ENCODE results near the gene C10orf71. TPM values are rescaled to one million over a fixed set of nuclear protein-coding genes. Genes with fewer than 3 reads are reported as not detected.
A peak's percentile ranks its signal among the peaks of the same experiment; 100 is the strongest.

The C10orf71 gene
- total RNA-seq, 1 donor from 2014 or later, result not detected

DNA sequence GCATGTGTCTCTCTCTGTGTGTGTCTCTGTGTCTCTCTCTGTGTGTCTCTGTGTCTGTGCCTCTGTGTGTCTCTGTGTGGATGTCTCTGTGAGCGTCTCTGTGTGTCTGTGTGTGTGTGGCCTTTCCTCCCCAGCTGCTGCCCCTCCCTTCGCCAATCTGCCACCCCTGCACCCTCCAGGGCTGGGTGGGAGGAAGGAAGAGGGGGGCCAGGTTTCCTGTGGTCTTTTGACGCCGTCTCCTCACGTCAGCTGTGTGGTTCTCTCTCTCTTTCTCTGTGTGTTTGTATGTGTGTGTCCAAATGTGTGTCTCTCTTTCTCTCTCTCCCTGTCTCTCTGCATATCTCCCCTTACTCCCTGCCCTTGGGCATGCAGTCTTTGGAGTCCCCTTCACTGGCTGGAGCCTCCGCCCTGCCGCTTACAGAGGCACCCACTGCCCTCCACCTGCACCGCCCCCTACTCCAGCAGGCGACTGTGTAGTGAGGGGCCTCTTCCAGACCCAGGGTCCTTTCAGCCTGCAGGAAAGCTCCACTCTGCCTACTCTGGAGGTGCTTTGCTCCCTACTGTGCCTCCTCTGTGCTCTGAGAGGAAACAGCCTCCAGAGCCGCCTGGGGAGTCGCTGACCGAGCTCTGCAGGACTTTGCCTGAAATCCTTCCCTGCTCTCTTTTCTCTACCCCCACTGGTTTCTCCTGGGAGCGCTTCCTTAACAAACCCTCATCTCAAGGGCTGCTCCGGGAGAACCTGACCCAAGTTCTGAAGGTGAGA lies 44.2 kb upstream of the C10orf71 start:
- no peaks in the 10 kb centered on the region for H3K4me1 ChIP-seq
- ATAC-seq (peak; percentile 45 to 65), DNase-seq (no peak)
- H3K4me3 ChIP-seq, result no peak overlapping the region
- no peak overlapping the region for H3K27ac ChIP-seq
- no peaks in the 10 kb centered on the region for H3K9me3 ChIP-seq
- no peaks in the 10 kb centered on the region for H3K36me3 ChIP-seq
- no peaks in the 10 kb centered on the region for H3K27me3 ChIP-seq (ENCODE audit: low read depth)
- TF ChIP-seq, protein P1, sequence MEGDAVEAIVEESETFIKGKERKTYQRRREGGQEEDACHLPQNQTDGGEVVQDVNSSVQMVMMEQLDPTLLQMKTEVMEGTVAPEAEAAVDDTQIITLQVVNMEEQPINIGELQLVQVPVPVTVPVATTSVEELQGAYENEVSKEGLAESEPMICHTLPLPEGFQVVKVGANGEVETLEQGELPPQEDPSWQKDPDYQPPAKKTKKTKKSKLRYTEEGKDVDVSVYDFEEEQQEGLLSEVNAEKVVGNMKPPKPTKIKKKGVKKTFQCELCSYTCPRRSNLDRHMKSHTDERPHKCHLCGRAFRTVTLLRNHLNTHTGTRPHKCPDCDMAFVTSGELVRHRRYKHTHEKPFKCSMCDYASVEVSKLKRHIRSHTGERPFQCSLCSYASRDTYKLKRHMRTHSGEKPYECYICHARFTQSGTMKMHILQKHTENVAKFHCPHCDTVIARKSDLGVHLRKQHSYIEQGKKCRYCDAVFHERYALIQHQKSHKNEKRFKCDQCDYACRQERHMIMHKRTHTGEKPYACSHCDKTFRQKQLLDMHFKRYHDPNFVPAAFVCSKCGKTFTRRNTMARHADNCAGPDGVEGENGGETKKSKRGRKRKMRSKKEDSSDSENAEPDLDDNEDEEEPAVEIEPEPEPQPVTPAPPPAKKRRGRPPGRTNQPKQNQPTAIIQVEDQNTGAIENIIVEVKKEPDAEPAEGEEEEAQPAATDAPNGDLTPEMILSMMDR (IDR thresholded peaks at IDR 0.05), result no peak
- intact Hi-C loops (cut with DNase I), result no loop called here

DNA sequence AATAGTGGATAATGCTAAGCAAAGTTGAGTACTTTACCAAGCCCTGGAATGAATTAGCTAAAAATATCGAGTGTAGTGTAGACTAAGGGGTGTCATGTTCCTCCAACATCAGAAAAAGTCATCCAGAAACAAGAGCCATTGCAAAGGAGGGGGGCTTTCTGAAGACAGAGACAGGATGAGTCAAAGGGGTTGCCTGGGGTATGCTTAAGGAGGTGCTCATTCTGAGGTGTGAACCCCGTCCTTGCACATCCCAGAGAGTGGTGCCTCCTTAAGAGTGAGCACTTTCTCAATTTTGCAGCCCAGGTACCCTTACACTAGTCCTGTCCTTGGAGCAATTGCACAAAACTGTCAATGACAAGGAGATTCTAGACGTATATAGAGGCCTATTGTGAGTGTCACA lies 43.1 kb upstream of the C10orf71 start:
- H3K4me3 ChIP-seq, result no peak overlapping the region
- H3K27ac ChIP-seq, result no peak overlapping the region
- ATAC-seq (no peak), DNase-seq (no peak)
- TF ChIP-seq, protein P1 (IDR thresholded peaks at IDR 0.05), result no peak
- H3K4me1 ChIP-seq, result no peaks in the 10 kb centered on the region
- H3K36me3 ChIP-seq, result no peaks in the 10 kb centered on the region
- intact Hi-C loops (cut with DNase I), result no loop called here
- no peaks in the 10 kb centered on the region for H3K9me3 ChIP-seq
- H3K27me3 ChIP-seq (ENCODE audit: low read depth), result no peaks in the 10 kb centered on the region

DNA sequence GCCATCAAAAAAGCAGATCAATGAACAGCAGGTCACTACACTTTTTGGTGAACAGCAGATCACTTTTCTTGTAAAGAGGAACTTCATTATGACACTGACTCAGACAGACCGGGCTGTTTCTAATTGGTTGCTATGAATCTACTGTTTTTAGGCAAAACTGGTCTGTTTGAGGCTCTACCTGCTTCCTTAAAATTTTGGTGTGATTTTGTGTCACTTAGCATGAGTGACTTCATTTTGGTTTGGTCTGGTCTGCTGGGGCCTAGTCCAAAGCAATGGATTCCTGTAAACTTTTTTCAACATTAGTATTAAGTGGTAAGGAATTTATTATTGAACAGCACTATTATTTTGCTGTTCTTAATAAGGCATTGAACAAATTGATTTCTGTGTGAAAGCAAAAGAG lies 41.8 kb upstream of the C10orf71 start:
- Histone ChIP-seq H3K27ac (no peak overlapping the region), H3K9me3 (no peaks in the 10 kb centered on the region), H3K27me3 (ENCODE audit: low read depth) (no peaks in the 10 kb centered on the region), H3K36me3 (no peaks in the 10 kb centered on the region), H3K4me3 (no peak overlapping the region), H3K4me1 (no peaks in the 10 kb centered on the region)
- TF ChIP-seq, protein P1 (IDR thresholded peaks at IDR 0.05), result no peak
- no peak for DNase-seq
- no peak for ATAC-seq
- intact Hi-C loops (cut with DNase I), result no loop called here

DNA sequence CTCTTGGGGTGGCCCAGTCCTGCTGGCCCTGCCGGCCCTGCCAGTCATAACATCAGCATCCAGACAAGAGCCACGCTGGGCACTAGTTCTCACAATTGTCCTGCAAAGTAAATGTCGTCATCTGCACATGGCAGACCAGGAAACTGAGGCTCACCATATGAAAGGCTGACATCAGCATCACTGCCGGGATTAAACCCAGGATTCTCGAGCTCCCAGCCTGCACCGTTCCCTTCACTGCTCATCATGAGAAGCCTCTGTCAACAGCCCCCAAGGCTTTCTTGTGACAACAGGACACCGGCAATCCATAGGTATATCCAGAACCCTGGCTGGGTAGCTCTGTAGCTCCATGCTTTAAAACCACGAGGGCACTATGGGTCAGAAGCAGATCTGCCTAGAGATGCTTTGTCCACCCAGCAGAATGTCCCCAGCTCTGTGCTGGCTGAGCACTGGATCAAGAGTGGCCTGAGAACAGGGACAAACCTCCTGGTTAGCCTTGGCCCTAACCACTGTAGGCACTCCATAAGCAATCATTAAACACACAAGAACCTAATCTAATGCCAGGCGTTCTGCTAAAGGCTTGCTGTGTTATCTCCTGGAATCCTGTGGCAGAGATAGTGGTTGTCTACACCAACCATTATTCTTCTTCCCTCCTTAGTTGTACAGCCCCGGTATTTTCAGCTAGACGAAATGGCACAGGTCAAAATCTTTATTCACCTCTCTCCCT lies 41.2 kb upstream of the C10orf71 start:
- intact Hi-C loops (cut with DNase I), result no loop called here
- Histone ChIP-seq H3K4me1 (no peaks in the 10 kb centered on the region), H3K4me3 (no peak overlapping the region), H3K27me3 (ENCODE audit: low read depth) (no peaks in the 10 kb centered on the region), H3K36me3 (no peaks in the 10 kb centered on the region), H3K9me3 (no peaks in the 10 kb centered on the region), H3K27ac (no peak overlapping the region)
- DNase-seq, result no peak
- TF ChIP-seq, protein P1 (IDR thresholded peaks at IDR 0.05), result no peak
- ATAC-seq, result no peak

DNA sequence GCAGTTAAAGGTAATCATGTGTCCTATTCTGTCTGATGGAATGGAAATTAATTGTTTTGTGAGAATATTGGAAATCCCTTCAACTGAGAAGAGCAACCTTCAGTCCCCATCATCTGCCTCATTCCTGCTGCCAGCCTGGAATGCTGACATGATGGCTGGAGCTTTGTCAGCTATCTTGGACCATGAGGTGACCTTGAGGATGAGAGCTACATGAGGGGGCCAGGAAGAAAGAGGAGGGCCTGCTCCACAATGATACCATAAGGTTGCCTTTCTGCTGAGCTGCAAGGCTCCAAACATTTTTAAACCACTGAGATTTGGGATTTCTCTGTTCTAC lies 40.7 kb upstream of the C10orf71 start:
- Histone ChIP-seq H3K36me3 (no peaks in the 10 kb centered on the region), H3K9me3 (no peaks in the 10 kb centered on the region), H3K27me3 (ENCODE audit: low read depth) (no peaks in the 10 kb centered on the region), H3K4me3 (no peak overlapping the region), H3K27ac (no peak overlapping the region), H3K4me1 (no peaks in the 10 kb centered on the region)
- TF ChIP-seq, protein P1 (IDR thresholded peaks at IDR 0.05), result no peak
- no peak for ATAC-seq
- DNase-seq, result no peak
- intact Hi-C loops (cut with DNase I), result no loop called here
